Measurements from ENCODE around the gene ATAD5.
"Not testable (repeated sequence)": the region's sequence is repeated elsewhere in the genome, so short reads cannot be mapped to it uniquely, and the experiment has no call there.

The ATAD5 gene

GRCh38 chr17:30831663-30832437, at the start of gene ATAD5:
TSS of gene ATAD5 (plus strand) at chr17:30831966. CDS start at chr17:30832348, 382 bp downstream.
- H3K4me3 ChIP-seq (ENCODE audit: low read depth, low read length): peak within 1 kb of the TSS; percentile 88
- peak; percentile 76 for DNase-seq (ENCODE audit: low read depth)

- no peak overlapping the region for H3K4me3 ChIP-seq (ENCODE audit: low read depth, low read length)
- DNase-seq (ENCODE audit: low read depth): no peak
Observed at GRCh38 chr17:30782206-30782605, 49.6 kb upstream of the ATAD5 start.

- DNase-seq (ENCODE audit: low read depth): no peak
- H3K4me3 ChIP-seq (ENCODE audit: low read depth, low read length): no peak overlapping the region
Observed at GRCh38 chr17:30788918-30789317, 42.8 kb upstream of the ATAD5 start.

GRCh38 chr17:30790279-30790678, 41.5 kb upstream of the ATAD5 start:
- no peak overlapping the region for H3K4me3 ChIP-seq (ENCODE audit: low read depth, low read length)
- no peak for DNase-seq (ENCODE audit: low read depth)

GRCh38 chr17:30793282-30793977, 38.3 kb upstream of the ATAD5 start:
- no peak overlapping the region for H3K4me3 ChIP-seq (ENCODE audit: low read depth, low read length)
- DNase-seq (ENCODE audit: low read depth): no peak

GRCh38 chr17:30794372-30794771, 37.4 kb upstream of the ATAD5 start:
- no peak for DNase-seq (ENCODE audit: low read depth)
- no peak overlapping the region for H3K4me3 ChIP-seq (ENCODE audit: low read depth, low read length)

GRCh38 chr17:30796016-30796415, 35.8 kb upstream of the ATAD5 start:
- no peak for DNase-seq (ENCODE audit: low read depth)
- no peak overlapping the region for H3K4me3 ChIP-seq (ENCODE audit: low read depth, low read length)

- no peak for DNase-seq (ENCODE audit: low read depth)
Observed at GRCh38 chr17:30801671-30802070, 30.1 kb upstream of the ATAD5 start.

GRCh38 chr17:30805944-30806456, 25.8 kb upstream of the ATAD5 start:
- H3K4me3 ChIP-seq (ENCODE audit: low read depth, low read length): no peak overlapping the region
- DNase-seq (ENCODE audit: low read depth): no peak

More at GRCh38 chr17:30801671-30802070, 30.1 kb upstream of the ATAD5 start:
- H3K4me3 ChIP-seq (ENCODE audit: low read depth, low read length): no peak overlapping the region

GRCh38 chr17:30807896-30808295, 23.9 kb upstream of the ATAD5 start:
- no peak overlapping the region for H3K4me3 ChIP-seq (ENCODE audit: low read depth, low read length)
- DNase-seq (ENCODE audit: low read depth): no peak

- DNase-seq (ENCODE audit: low read depth): no peak
- H3K4me3 ChIP-seq (ENCODE audit: low read depth, low read length): no peak overlapping the region
Observed at GRCh38 chr17:30808785-30809286, 22.9 kb upstream of the ATAD5 start.

- no peak for DNase-seq (ENCODE audit: low read depth)
- no peak overlapping the region for H3K4me3 ChIP-seq (ENCODE audit: low read depth, low read length)
Observed at GRCh38 chr17:30809867-30810266, 21.9 kb upstream of the ATAD5 start.

GRCh38 chr17:30812218-30813177, 19.3 kb upstream of the ATAD5 start:
- no peak for DNase-seq (ENCODE audit: low read depth)
- no peak overlapping the region for H3K4me3 ChIP-seq (ENCODE audit: low read depth, low read length)

GRCh38 chr17:30814236-30814635, 17.5 kb upstream of the ATAD5 start:
- not testable (repeated sequence) for DNase-seq (ENCODE audit: low read depth); H3K4me3 ChIP-seq (ENCODE audit: low read depth, low read length)

- DNase-seq (ENCODE audit: low read depth); H3K4me3 ChIP-seq (ENCODE audit: low read depth, low read length): not testable (repeated sequence)
Observed at GRCh38 chr17:30814860-30815259, 16.9 kb upstream of the ATAD5 start.

- no peak for DNase-seq (ENCODE audit: low read depth)
Observed at GRCh38 chr17:30816165-30816564, 15.6 kb upstream of the ATAD5 start.

GRCh38 chr17:30819971-30820705, 11.6 kb upstream of the ATAD5 start:
- no peak for DNase-seq (ENCODE audit: low read depth)
- no peak overlapping the region for H3K4me3 ChIP-seq (ENCODE audit: low read depth, low read length)

More at GRCh38 chr17:30816165-30816564, 15.6 kb upstream of the ATAD5 start:
- no peak overlapping the region for H3K4me3 ChIP-seq (ENCODE audit: low read depth, low read length)

GRCh38 chr17:30821871-30822723, 9.7 kb upstream of the ATAD5 start:
- H3K4me3 ChIP-seq (ENCODE audit: low read depth, low read length): no peak overlapping the region
- DNase-seq (ENCODE audit: low read depth): no peak
